Right renal cortex interstitium (tissue), 3 donors: ENCODE measurements around the gene NRAS. TPM values are rescaled to one million over a fixed set of nuclear protein-coding genes. Genes with fewer than 3 reads are reported as not detected.
"Not testable (repeated sequence)": the region's sequence is repeated elsewhere in the genome, so short reads cannot be mapped to it uniquely, and the experiment has no call there.

Source experiments
- DNase-seq, 3 donors: peaks; one replicate each; pipeline ENCODE4 v3.0.0-alpha.2; 2013; ENCODE audit warnings: low read depth in 3 of 3, low spot score in 2 of 3
- polyA plus RNA-seq, 3 donors: library from polyadenylated mRNA; unstranded; fragments of 120-200 nt; gene quantifications; one replicate each; pipeline ENCODE4 v1.2.1, GENCODE V29; 2013; ENCODE audit not compliant: insufficient read length in 3 of 3

Gene NRAS
- polyA plus RNA-seq = 10 to 100 TPM; 69.9 to 74.0 (median 74.0) TPM

GRCh38 chr1:114716304-114717170 lies at the start of gene NRAS:
Gene NRAS, minus strand, starts transcription at chr1:114716771. Its CDS starts 611 bp downstream, at chr1:114716160.
- peak; percentile 80 to 88 (median 80) for DNase-seq

DNA sequence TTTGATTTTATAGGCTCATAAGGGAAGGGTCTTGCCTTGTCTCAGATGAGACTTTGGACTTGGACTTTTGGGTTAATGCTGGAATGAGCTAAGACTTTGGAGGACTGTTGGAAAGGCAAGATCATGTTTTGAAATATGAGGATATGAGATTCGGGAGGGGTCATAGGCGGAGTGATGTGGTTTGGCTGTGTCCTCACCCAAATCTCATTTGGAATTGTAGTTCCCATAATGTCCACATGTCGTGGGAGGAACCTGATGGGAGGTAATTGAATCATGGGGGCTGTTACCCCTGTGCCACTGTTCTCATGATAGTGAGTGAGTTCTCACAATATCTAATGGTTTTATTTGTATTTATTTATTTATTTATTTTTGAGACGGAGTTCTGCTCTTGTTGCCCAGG lies 48.1 kb upstream of the NRAS start:
- no peak for DNase-seq

DNA sequence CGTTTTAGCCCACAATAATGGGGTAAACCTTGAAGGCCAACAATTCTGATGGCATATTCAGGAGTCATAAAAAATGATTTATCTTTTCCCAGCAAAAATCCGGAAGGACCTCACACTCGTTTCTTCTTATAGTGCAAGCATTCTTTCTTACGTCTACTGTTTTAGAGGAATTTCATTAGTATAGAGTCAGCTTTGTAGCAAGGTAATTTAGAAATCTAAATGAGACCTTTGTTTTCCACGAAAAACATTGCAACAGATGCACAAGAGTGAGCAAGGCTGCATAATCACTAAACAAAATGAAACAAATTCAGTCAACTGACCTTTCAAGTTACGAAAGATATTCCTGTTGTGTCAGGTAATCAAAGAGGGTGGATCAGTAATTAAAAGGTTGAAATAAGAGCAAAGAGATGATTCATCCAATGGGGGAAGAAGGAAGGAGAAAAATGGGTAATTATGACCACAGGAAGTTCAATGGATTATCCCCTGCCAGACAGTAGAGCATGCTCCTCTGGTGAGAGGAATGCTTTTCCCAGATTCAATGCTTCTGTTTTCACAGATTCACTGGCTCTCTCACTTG lies 41.8 kb upstream of the NRAS start:
- DNase-seq = no peak

- peak; percentile 94 to 98 (median 96) for DNase-seq
These were observed 41.1 kb upstream of the NRAS start, which contains the start of gene CSDE1 for GRCh38 chr1:114757455-114758255. Gene CSDE1, minus strand, starts transcription at chr1:114757984. Its CDS starts 18,094 bp downstream, at chr1:114739890.

DNA sequence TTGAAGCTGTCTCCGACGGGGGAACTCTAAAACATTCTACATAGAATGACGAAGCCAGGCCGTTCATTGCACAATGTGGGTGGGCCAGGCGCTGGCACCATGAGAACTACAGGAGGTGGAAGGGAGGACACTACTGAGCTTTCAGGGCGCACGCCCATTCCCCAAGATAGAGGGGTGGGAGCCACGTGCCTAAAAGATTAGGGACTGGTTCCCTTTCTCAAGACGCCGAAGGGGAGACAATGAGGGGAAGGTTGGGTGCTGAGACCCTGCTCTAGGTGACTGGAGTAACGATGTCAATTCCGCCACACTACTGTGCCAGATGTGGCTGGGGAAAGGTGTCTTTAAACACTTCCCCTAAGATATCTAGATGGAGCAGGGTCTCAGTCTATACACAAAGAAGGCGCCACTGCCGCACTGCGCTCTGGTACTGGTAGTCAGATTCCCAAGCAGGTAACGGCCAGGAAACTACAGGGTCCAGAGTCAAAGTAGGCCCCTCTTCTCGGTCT lies 40.4 kb upstream of the NRAS start:
- DNase-seq = peak in 1 of 3 donors; percentile 9

DNA sequence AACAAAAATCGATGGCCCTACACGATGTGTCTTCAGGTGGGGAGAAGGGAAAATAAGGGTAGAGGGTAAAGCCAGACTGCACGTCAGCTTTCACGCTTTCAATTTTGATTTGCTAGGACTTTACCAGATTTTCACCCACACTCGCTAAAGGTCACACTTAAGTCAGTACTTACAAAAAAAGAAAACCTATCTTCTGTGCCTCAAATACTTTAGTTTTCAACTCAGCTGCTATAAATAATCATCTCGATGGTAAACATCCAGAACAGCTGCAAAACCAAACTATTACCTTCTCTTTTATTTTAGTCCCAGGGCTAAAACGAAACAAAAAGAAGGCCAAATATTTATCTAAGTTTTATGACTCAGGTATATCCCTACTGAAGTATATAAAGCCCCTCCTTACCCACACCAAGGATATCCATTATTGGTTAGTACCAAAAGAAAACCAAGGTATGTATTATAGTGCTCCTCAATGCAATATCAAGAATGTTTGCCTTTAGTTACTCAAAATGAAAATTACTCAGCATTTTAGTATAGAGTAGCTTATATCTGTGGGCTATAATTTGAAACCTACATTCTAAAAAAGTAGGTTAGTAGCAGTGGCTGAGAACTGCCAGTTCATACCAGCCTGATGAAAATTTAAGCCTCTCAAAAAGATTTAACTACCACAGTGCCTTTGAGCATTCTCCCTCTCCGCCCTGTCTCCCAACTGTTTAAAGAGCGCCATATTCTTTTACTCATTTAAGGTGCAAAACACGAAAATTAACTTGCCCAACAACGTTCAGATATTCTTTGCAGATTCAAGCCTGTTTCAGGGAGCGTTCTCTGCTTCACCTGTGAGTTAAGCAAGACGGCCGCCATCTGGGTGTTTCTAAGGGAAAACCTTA lies 39.7 kb upstream of the NRAS start:
- no peak for DNase-seq

- DNase-seq = no peak
These were observed 38.7 kb upstream of the NRAS start for GRCh38 chr1:114755006-114755931.

- DNase-seq = not testable (repeated sequence)
These were observed 37.1 kb upstream of the NRAS start for GRCh38 chr1:114753702-114754101.

- DNase-seq = no peak
These were observed 36.6 kb upstream of the NRAS start for GRCh38 chr1:114753143-114753542.

DNA sequence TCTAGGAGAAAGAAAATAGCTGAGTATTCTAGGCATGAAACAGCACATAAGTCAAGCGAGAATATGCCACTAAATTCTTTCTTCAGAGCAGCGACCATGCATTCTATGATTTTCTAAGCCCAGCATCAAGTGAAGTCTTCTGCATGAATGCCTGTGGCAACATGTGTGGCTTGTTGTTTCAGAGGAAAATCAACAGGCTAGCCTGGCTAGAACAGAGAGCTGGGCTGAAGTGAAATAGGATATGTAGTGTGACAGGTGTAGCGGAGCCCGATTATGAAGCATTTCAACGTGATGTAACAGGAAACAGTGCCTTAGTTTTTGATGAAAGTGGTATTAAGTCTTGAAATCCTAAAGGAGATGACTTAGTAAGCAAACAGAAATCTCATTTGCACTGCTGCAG lies 34.2 kb upstream of the NRAS start:
- DNase-seq = no peak

DNA sequence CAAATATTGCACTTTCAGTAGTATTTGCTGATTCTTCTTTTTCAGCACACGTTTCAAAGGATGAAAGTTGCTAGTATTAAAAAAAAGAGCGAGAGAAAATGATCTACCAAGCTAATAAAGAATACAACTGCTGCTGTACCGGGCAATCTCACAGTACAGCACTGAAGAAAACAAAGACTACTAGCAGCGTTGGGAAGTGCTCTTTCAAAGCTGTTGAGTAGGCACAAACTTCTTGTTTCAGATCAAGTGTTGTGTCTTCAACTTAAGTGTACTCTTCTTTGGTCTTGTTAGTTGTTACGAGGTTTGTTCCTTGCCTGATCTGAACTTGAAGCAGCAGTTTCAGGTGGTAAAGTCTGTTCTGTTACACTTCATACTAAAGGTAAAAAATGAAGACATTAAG lies 33.3 kb upstream of the NRAS start:
- DNase-seq = no peak

DNA sequence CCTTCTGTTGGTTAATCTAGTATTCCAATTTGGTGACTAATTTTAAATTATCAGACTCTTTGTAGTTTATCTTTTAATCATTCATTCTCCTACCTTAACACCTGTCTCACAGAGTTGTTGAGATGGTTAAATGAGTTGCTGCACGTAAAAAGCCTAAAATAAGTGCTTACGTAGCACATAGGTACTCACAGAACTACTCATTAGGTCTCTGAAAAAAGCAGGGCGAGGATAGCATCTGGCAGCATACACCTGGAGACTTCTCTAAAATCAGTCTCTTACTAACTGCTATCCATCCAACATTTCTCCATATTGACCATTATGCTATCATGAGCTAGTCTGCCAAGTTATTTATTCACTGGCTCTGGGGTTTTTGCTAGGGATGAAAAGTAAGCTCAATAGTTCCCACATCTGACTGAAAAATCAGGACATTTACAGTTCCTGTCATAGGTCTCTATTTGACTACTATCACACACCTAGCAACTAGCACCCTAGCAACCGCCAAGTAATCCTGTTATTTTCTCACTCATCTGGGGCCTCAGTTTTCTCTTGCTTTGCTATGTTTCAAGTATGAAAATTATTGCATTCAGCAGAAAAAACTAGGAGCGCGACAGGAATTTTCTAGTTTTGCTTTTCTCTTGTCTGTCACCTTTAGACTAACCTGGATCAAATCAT lies 30.0 kb upstream of the NRAS start:
- no peak for DNase-seq

DNA sequence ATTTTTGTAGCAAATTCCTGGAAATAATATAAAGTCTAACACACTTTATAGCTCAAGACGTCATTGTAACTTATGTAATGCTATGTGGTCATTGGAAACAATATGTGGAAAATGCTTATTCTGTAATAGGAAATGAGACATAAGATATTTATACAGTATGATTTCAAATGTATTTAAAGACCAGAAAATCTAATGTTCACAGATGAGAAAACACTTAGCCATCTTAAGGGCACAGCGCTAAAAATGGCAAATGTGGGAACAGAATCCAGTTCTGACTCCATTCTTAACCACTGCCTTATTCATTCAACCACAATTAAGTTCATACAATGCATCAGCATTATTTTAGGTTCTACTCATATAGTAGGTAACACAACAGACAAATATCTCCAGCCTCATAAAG lies 28.7 kb upstream of the NRAS start:
- no peak for DNase-seq

GRCh38 chr1:114741963-114742746 lies 25.6 kb upstream of the NRAS start:
- DNase-seq = no peak

DNA sequence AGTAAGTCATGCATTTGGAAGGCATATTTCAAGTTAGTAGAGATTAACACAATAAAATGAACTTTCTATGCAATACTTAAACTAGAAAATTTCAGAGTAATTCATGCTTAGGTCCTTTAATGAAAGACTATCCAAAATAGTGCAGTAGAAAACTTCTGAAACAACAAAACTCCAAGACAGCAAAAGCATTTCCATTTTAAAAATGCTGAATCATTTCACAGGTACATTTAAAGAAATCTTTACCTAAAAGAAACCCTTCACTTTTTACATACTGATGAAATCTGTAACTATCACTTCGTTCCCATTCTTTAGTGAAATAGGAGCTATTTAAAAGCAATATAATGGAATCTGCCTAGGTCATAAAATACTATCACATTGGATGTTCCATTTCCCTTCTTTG lies 23.8 kb upstream of the NRAS start:
- no peak for DNase-seq

DNA sequence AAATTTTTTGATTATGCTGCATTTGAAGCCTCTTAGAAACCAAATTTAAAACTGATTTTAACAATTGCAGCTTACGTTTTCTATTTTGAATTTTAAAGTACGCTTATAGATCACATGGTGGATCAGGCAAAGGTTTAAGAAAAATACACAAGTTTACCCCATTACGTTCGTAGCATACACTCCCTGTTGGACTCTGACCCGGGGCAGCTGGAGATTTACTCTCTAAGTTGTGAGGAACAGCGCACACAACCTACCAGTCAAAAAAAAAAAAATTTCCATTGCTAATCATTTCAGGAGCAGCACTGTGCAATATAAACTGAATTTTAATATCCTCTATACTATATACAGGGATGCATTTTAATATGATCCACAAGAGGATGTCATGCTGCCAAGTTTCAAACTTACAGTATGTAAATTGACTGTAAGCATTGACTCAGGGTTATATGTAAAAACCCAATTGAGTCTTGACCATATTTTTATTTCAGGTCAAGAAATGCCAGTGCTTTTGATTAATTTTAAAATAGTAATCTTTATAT lies 20.8 kb upstream of the NRAS start:
- DNase-seq = no peak

DNA sequence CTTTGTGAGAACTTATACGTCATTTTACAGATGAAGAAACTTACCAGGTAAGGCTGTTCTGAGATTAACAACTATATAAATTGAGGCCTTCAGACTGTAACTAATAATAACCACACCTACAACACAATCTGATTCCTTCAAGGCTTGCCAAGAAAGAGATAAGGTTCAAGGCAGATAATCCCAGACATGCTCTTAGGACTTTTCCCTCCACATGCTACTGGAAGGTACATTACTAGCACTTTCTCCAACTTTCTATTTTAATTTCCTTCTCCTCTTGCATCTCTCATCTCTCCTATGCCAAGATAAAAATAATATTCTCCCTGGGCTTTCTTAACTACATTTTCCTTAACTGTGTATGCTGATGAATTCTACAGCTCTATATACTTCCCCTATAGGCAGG lies 18.9 kb upstream of the NRAS start:
- DNase-seq = no peak
